Calu3 (cell line): ENCODE measurements around the gene NPTXR. TPM values are rescaled to one million over a fixed set of nuclear protein-coding genes. Genes with fewer than 3 reads are reported as not detected.
A peak's percentile ranks its signal among the peaks of the same experiment; 100 is the strongest.

Experiments
- BruUV-seq: library from RNA; stranded (reverse); fragments of 400-500 nt; replicated peaks from 2 replicates; lab custom pipeline; 2021; lab: Mats Ljungman, UMichigan
- CTCF ChIA-PET: fragments of 300-600 bp; sonication (Branson Sonifier 250); formaldehyde crosslinking; loops from one replicate; lab custom pipeline; 2022; ENCODE audit warnings: antibody characterized with exemption; lab: Charles Lee
- DNase-seq: peaks from one replicate; pipeline ENCODE4 v3.0.0; 2022
- H3K27ac Mint-ChIP-seq: one replicate; pipeline ENCODE4 v1.8.0; 2022; ENCODE audit warnings: mixed read lengths; ENCODE audit not compliant: unreplicated experiment
- H3K27me3 Mint-ChIP-seq: one replicate; pipeline ENCODE4 v1.8.0; 2022; ENCODE audit warnings: mixed read lengths; ENCODE audit not compliant: unreplicated experiment
- H3K36me3 Mint-ChIP-seq: one replicate; pipeline ENCODE4 v1.8.0; 2022; ENCODE audit warnings: mild to moderate bottlenecking, moderate library complexity, mixed read lengths; ENCODE audit not compliant: insufficient read depth, unreplicated experiment
- H3K4me1 Mint-ChIP-seq: one replicate; pipeline ENCODE4 v1.8.0; 2022; ENCODE audit warnings: mild to moderate bottlenecking, low read depth, mixed read lengths; ENCODE audit not compliant: unreplicated experiment
- H3K4me3 Mint-ChIP-seq: one replicate; pipeline ENCODE4 v1.8.0; 2022; ENCODE audit warnings: mild to moderate bottlenecking, low read depth, moderate library complexity, mixed read lengths; ENCODE audit not compliant: unreplicated experiment
- H3K9me3 Mint-ChIP-seq: one replicate; pipeline ENCODE4 v1.8.0; 2022; ENCODE audit warnings: low read depth, mixed read lengths; ENCODE audit not compliant: unreplicated experiment
- CTCF ChIP-seq: fragments of 200-600 bp; IDR thresholded peaks from one replicate; pipeline ENCODE4 v1.8.0; 2022; ENCODE audit warnings: antibody characterized with exemption; ENCODE audit not compliant: unreplicated experiment
- intact Hi-C: fragments of 100-400 bp; cut with micrococcal nuclease; formaldehyde crosslinking; loops from one replicate; pipeline ENCODE4 v1.10.0; 2022; ENCODE audit not compliant: unreplicated experiment
- total RNA-seq: library from RNA; stranded (reverse); gene quantifications from 2 replicates; pipeline ENCODE4 v1.2.3, GENCODE V29; 2022

Gene NPTXR
- total RNA-seq, 1 experiment from 2014 or later: 6.1 TPM

- no peak for DNase-seq
- no peaks in the 10 kb centered on the region for H3K27me3 Mint-ChIP-seq
- peaks cover 13% of the 10 kb centered on the region for H3K4me1 Mint-ChIP-seq
- H3K27ac Mint-ChIP-seq: no peak overlapping the region
- no peak for TF ChIP-seq CTCF
- BruUV-seq: no TSS peak
- H3K4me3 Mint-ChIP-seq: no peak overlapping the region
- H3K9me3 Mint-ChIP-seq: no peaks in the 10 kb centered on the region
- intact Hi-C loops: no loop called here
- peaks cover 61% of the 10 kb centered on the region for H3K36me3 Mint-ChIP-seq
- CTCF ChIA-PET: interaction anchor here (0.5 to 1.5 kb wide), 2 partner anchors 97 to 116 kb away, joined by 3 to 5 read pairs; no protein-coding TSS in a partner anchor
Observed at GRCh38 chr22:38865201-38866023, 21.6 kb upstream of the NPTXR start.

GRCh38 chr22:38864361-38865191 is 20.7 kb upstream of the NPTXR start:
- BruUV-seq: no TSS peak
- Mint-ChIP-seq H3K27ac (peak overlapping the region; percentile 36), H3K9me3 (no peaks in the 10 kb centered on the region), H3K27me3 (no peaks in the 10 kb centered on the region), H3K36me3 (peaks cover 61% of the 10 kb centered on the region), H3K4me3 (no peak overlapping the region), H3K4me1 (peaks cover 14% of the 10 kb centered on the region)
- DNase-seq: no peak
- intact Hi-C loops: no loop called here
- no peak for TF ChIP-seq CTCF
- CTCF ChIA-PET: interaction anchor here (0.5 to 1.5 kb wide), 2 partner anchors 96 to 117 kb away, joined by 3 to 5 read pairs; no protein-coding TSS in a partner anchor

- peak overlapping the region; percentile 36 for H3K27ac Mint-ChIP-seq
- CTCF ChIA-PET: interaction anchor here (0.6 to 1.5 kb wide), 2 partner anchors 95 to 258 kb away, joined by 3 to 5 read pairs; no protein-coding TSS in a partner anchor
Observed at GRCh38 chr22:38863531-38864131, 19.8 kb upstream of the NPTXR start.

More at GRCh38 chr22:38863531-38864131, 19.8 kb upstream of the NPTXR start:
- Mint-ChIP-seq H3K9me3 (no peaks in the 10 kb centered on the region), H3K4me1 (peaks cover 14% of the 10 kb centered on the region), H3K27me3 (no peaks in the 10 kb centered on the region), H3K4me3 (no peak overlapping the region), H3K36me3 (peaks cover 59% of the 10 kb centered on the region)
- no TSS peak for BruUV-seq
- intact Hi-C loops: no loop called here
- TF ChIP-seq CTCF: no peak
- DNase-seq: no peak
